Mesendoderm (in vitro differentiated cells): Measurements from ENCODE around the gene NLGN1.

Experiments
- DNase-seq: peaks from one replicate; pipeline ENCODE4 v3.0.0; 2013
- H2AK5ac ChIP-seq: 2 replicates; pipeline ENCODE4 v1.6.1; 2013; ENCODE audit warnings: low read length, inconsistent platforms
- H2BK120ac ChIP-seq: 2 replicates; pipeline ENCODE4 v1.6.1; 2013; ENCODE audit warnings: low read depth, mild to moderate bottlenecking, low read length, moderate library complexity, mixed read lengths
- H2BK15ac ChIP-seq: replicated peaks from 2 replicates; pipeline ENCODE4 v1.6.1; 2013; ENCODE audit warnings: low read depth, mild to moderate bottlenecking, moderate library complexity
- H2BK5ac ChIP-seq: 2 replicates; pipeline ENCODE4 v1.6.1; 2013; ENCODE audit warnings: low read length, inconsistent platforms
- H3K18ac ChIP-seq: 2 replicates; pipeline ENCODE4 v1.6.1; 2013; ENCODE audit warnings: mild to moderate bottlenecking, low read length, mixed read lengths
- H3K23ac ChIP-seq: one replicate; pipeline ENCODE4 v1.6.1; 2013; ENCODE audit warnings: low read length
- H3K27ac ChIP-seq: 2 replicates; pipeline ENCODE4 v1.5.1; 2013; ENCODE audit warnings: low read depth, mild to moderate bottlenecking, inconsistent platforms, low read length, moderate library complexity
- H3K27me3 ChIP-seq: 2 replicates; pipeline ENCODE4 v1.6.1; 2013; ENCODE audit warnings: low read length, control low read depth, mild to moderate bottlenecking, inconsistent platforms; ENCODE audit not compliant: insufficient read depth, poor library complexity
- H3K36me3 ChIP-seq: 2 replicates; pipeline ENCODE4 v1.6.1; 2013; ENCODE audit warnings: low read length, inconsistent platforms; ENCODE audit not compliant: control insufficient read depth, insufficient read depth
- H3K4ac ChIP-seq: one replicate; pipeline ENCODE4 v1.6.1; 2013; ENCODE audit warnings: low read depth, mild to moderate bottlenecking, low read length, moderate library complexity
- H3K4me1 ChIP-seq: 2 replicates; pipeline ENCODE4 v1.6.1; 2013; ENCODE audit warnings: low read depth, low read length, inconsistent platforms; ENCODE audit not compliant: control insufficient read depth
- H3K4me2 ChIP-seq: 2 replicates; pipeline ENCODE4 v1.6.1; 2013; ENCODE audit warnings: low read length
- H3K4me3 ChIP-seq: 2 replicates; pipeline ENCODE4 v1.5.1; 2013; ENCODE audit warnings: mild to moderate bottlenecking, low read length
- H3K56ac ChIP-seq: one replicate; pipeline ENCODE4 v1.6.1; 2013; ENCODE audit warnings: low read length
- H3K79me1 ChIP-seq: 2 replicates; pipeline ENCODE4 v1.6.1; 2013; ENCODE audit warnings: low read length, inconsistent platforms
- H3K79me2 ChIP-seq: 2 replicates; pipeline ENCODE4 v1.6.1; 2013; ENCODE audit warnings: mild to moderate bottlenecking, low read length; ENCODE audit not compliant: control insufficient read depth, insufficient read depth
- H3K9ac ChIP-seq: 2 replicates; pipeline ENCODE4 v1.6.1; 2013; ENCODE audit warnings: low read length, inconsistent platforms
- H4K5ac ChIP-seq: one replicate; pipeline ENCODE4 v1.6.1; 2013; ENCODE audit warnings: low read length
- H4K8ac ChIP-seq: one replicate; pipeline ENCODE4 v1.6.1; 2013; ENCODE audit warnings: low read depth, mild to moderate bottlenecking, control low read depth, low read length, moderate library complexity
- WGBS: extraction: QIAGEN DNeasy Blood & Tissue Kit; methylation state at CpG from one replicate; pipeline ENCODE4 v1.1.7; 2013; ENCODE audit warnings: low lambda C conversion rate, missing lambda C conversion rate; ENCODE audit not compliant: insufficient coverage; ENCODE audit errors: extremely low coverage; 5-methylcytosine and 5-hydroxymethylcytosine counted together

The NLGN1 gene

DNA sequence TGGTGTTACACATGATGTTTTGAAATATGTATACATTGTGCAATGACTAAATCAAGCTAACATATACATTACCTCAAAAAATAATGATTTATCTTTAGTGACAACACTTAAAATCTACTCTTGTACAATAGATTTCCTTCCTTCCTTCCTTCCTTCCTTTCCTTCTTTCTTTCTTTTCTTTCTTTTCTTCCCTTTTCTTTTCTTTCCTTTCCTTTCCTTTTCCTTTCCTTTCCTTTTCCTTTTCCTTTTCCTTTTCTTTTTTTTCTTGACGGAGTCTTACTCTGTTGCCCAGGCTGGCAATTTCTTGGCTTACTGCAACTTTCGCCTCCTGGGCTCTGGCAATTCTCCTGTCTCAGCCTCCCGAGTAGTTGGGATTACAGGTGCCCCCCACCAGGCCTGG lies 170.5 kb downstream of the NLGN1 start:
- no peaks in the 10 kb centered on the region for H3K79me1 ChIP-seq
- H3K18ac ChIP-seq, result no peak overlapping the region
- H4K5ac ChIP-seq, result no peak overlapping the region
- no peaks in the 10 kb centered on the region for H3K36me3 ChIP-seq
- no peak overlapping the region for H3K56ac ChIP-seq
- no peaks in the 10 kb centered on the region for H3K79me2 ChIP-seq
- H2BK15ac ChIP-seq, result no peak overlapping the region
- no peak overlapping the region for H2BK120ac ChIP-seq
- no peak overlapping the region for H2BK5ac ChIP-seq
- no peak overlapping the region for H3K4ac ChIP-seq
- no peaks in the 10 kb centered on the region for H3K4me1 ChIP-seq
- no peak overlapping the region for H3K4me2 ChIP-seq
- no CpG with 5 or more reads among the region's 3 CpGs for WGBS
- H3K27ac ChIP-seq, result no peak overlapping the region
- H4K8ac ChIP-seq, result no peak overlapping the region
- H3K23ac ChIP-seq, result no peak overlapping the region
- H3K27me3 ChIP-seq, result no peaks in the 10 kb centered on the region
- DNase-seq, result no peak
- no peak overlapping the region for H3K9ac ChIP-seq
- no peak overlapping the region for H3K4me3 ChIP-seq
- H2AK5ac ChIP-seq, result no peak overlapping the region

DNA sequence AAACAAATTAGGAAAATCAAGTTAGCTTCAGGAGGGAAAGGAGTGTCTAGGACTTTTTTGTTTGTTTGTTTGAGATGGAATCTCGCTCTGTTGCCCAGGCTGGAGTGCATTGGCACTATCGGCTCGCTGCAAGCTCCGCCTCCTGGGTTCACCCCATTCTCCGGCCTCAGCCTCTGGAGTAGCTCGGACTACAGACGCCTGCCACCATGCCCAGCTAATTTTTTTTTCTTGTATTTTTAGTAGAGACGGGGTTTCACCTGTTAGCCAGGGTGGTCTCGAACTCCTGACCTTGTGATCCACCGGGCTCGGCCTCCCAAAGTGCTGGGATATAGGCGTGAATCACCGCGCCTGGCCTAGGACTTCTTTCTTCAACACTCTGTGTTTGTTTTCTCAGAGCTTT lies 171.1 kb downstream of the NLGN1 start:
- Histone ChIP-seq H2BK120ac (no peak overlapping the region), H2BK15ac (no peak overlapping the region), H3K4ac (no peak overlapping the region), H3K79me1 (no peaks in the 10 kb centered on the region), H3K4me1 (no peaks in the 10 kb centered on the region), H2AK5ac (no peak overlapping the region), H3K9ac (no peak overlapping the region), H3K4me2 (no peak overlapping the region), H3K79me2 (no peaks in the 10 kb centered on the region), H3K23ac (no peak overlapping the region), H3K27me3 (no peaks in the 10 kb centered on the region), H3K56ac (no peak overlapping the region), H4K8ac (no peak overlapping the region), H3K4me3 (no peak overlapping the region), H3K27ac (no peak overlapping the region), H3K36me3 (no peaks in the 10 kb centered on the region), H4K5ac (no peak overlapping the region), H2BK5ac (no peak overlapping the region), H3K18ac (no peak overlapping the region)
- no CpG with 5 or more reads among the region's 14 CpGs for WGBS
- no peak for DNase-seq

DNA sequence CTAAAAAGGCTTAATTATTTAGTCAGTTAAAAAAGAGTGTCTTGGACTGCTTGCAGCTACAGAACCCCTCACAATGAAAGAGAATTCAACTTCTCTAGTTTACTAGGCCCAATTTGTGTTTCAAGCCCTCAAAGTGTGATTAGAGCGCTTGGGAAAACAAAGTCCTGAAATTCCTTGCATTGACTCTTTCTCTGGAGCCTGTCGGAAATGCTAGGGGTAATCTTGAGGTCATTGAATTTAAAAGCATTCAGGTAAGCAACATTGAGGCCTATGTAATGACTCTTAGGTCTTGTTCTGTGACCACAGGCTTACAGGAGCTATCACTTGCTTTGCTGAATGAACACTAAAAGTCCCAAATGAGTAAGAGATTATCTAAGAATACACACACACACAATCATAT lies 186.0 kb downstream of the NLGN1 start:
- Histone ChIP-seq H3K27me3 (no peaks in the 10 kb centered on the region), H3K9ac (no peak overlapping the region), H4K5ac (no peak overlapping the region), H2BK120ac (no peak overlapping the region), H4K8ac (no peak overlapping the region), H3K36me3 (no peaks in the 10 kb centered on the region), H3K4me2 (no peak overlapping the region), H2BK15ac (no peak overlapping the region), H3K4me3 (no peak overlapping the region), H3K23ac (no peak overlapping the region), H2AK5ac (no peak overlapping the region), H2BK5ac (no peak overlapping the region), H3K79me1 (no peaks in the 10 kb centered on the region), H3K4ac (no peak overlapping the region), H3K56ac (no peak overlapping the region), H3K4me1 (no peaks in the 10 kb centered on the region), H3K79me2 (no peaks in the 10 kb centered on the region), H3K18ac (no peak overlapping the region), H3K27ac (no peak overlapping the region)
- peak; percentile 83 for DNase-seq
- no CpG with 5 or more reads among the region's 2 CpGs for WGBS

DNA sequence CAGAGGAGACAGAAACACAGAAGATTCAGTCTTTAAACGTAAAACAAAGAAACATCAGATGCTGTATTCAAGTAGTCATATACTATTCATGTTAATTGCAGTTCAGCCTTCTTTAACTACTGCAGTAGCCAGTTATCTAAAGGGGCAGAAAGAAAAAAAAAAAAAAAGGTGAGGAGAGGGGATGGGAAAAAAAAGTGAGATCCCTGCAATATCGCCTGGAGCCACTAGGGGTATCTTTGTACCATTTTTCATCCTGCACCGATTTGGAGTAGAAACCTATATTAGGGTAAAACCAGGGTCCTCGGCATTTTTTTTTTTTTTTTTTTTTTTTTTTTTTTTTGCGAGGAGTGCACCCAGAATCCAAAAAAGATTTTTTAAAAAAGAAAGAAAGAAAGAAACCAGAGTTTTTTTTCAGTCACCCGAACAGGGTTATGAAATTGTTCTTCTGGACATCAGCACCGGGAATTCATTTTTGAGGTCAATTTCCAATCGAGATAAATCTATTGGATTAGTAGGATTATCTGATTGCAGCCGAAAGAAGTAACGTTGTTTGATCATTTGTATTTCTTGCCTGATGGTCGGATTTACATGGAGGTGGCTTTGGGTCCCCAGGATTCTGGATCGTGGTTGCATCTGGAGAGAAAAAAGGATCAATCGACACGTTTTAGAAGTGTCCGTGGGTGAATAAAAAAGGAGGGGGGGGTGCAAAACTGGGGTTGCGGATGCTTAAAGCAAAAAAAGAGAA lies 186.7 kb downstream of the NLGN1 start:
- H3K27ac ChIP-seq, result no peak overlapping the region
- peak overlapping the region; percentile 64 for H3K18ac ChIP-seq
- peak; percentile 76 for DNase-seq

DNA sequence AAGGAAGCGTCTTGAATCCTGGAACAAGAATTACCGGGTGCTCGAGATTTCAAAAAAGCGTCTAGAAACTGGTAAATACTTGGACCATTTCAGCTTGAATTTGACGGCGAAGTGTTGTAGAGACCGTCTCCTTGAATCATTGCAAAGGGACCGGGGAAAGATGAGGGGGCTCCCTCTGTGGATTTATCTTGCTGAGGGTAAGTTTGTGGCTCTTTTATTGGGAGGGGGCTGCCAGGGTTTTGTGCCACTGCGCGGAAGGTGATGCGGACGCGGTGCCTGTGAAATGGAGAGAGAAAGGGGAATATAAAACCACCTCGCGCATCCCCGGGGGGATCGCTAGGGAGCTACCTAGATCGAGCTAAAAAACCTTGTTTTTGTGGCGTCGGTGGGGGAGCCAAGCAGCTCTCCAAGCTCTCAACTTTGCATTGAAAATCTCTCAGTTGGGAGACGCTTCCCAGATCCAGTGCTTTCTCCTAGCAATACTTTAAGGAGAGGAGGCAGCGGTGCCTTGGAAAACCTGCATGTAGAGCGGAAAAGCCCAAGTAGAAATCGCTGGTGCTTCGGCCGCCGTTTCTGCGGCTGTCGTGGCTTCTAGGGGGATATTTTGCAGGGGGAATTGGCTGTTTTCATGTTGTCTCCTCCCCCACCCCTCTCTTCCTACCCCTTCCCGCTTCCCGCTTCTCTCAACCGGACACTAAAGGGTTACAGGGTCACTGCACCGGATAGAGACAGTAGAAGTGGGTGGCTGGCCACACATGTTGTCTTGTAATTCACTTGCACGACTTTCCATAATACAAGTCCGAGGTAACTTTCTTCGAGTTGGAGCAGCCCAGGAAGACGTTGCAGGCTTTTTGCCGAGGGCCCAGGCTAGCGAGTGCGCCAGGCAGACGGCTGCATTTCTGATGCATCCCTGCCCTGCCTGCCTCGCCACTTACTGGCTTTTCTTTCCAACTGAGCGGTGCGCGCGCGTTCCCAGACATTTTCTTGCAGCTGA lies 187.6 kb downstream of the NLGN1 start:
- Histone ChIP-seq H2BK5ac (no peak overlapping the region), H3K56ac (peak overlapping the region; percentile 76), H3K27ac (peak overlapping the region; percentile 57), H2BK15ac (no peak overlapping the region), H3K4ac (no peak overlapping the region), H3K23ac (no peak overlapping the region), H4K5ac (no peak overlapping the region), H2BK120ac (no peak overlapping the region), H3K36me3 (no peaks in the 10 kb centered on the region), H4K8ac (peak overlapping the region; percentile 28), H3K4me1 (no peaks in the 10 kb centered on the region), H3K9ac (peak overlapping the region; percentile 61), H3K79me1 (no peaks in the 10 kb centered on the region), H2AK5ac (no peak overlapping the region), H3K79me2 (no peaks in the 10 kb centered on the region), H3K4me3 (peak overlapping the region; percentile 62), H3K4me2 (peak overlapping the region; percentile 93), H3K27me3 (no peaks in the 10 kb centered on the region), H3K18ac (peak overlapping the region; percentile 82)
- WGBS, result no CpG with 5 or more reads among the region's 47 CpGs
- DNase-seq, result peak; percentile 68

More for the DNA sequence above, 186.7 kb downstream of the NLGN1 start:
- no peaks in the 10 kb centered on the region for H3K4me1 ChIP-seq
- no peak overlapping the region for H2BK120ac ChIP-seq
- no peaks in the 10 kb centered on the region for H3K27me3 ChIP-seq
- no peaks in the 10 kb centered on the region for H3K79me1 ChIP-seq
- no peaks in the 10 kb centered on the region for H3K79me2 ChIP-seq
- peak overlapping the region; percentile 62 for H3K4me3 ChIP-seq
- peak overlapping the region; percentile 61 for H3K9ac ChIP-seq
- no CpG with 5 or more reads among the region's 16 CpGs for WGBS
- H4K8ac ChIP-seq, result no peak overlapping the region
- H3K4ac ChIP-seq, result no peak overlapping the region
- no peak overlapping the region for H2AK5ac ChIP-seq
- no peak overlapping the region for H2BK5ac ChIP-seq
- H2BK15ac ChIP-seq, result no peak overlapping the region
- H4K5ac ChIP-seq, result no peak overlapping the region
- H3K36me3 ChIP-seq, result no peaks in the 10 kb centered on the region
- peak overlapping the region; percentile 93 for H3K4me2 ChIP-seq
- peak overlapping the region; percentile 76 for H3K56ac ChIP-seq
- no peak overlapping the region for H3K23ac ChIP-seq
